HL-60 (cell line): Measurements from ENCODE around the gene SENP5.

Experiments used
- DNase-seq, 2 experiments: peaks; one replicate each; pipeline ENCODE4 v3.0.0-alpha.2; 2010 to 2020; ENCODE audit warnings: low read depth in 1 of 2, low spot score in 1 of 2
- H3K27ac ChIP-seq: fragments of 250-450 bp; sonication (Bioruptor Pico); replicated peaks from 2 replicates; pipeline ENCODE4 v1.5.1; 2020; ENCODE audit warnings: mild to moderate bottlenecking, moderate library complexity
- H3K27me3 ChIP-seq: fragments of 250-450 bp; sonication (Bioruptor Pico); 2 replicates; pipeline ENCODE4 v1.5.1; 2021; ENCODE audit warnings: mild to moderate bottlenecking, moderate library complexity; ENCODE audit not compliant: insufficient read depth, poor library complexity, severe bottlenecking
- H3K4me3 ChIP-seq: replicated peaks from 2 replicates; pipeline ENCODE4 v1.5.1; 2011; ENCODE audit warnings: mild to moderate bottlenecking, control low read depth, low read length; ENCODE audit not compliant: insufficient read depth
- GABPA ChIP-seq: IDR thresholded peaks from 2 replicates; pipeline ENCODE4 v1.6.1; 2012; ENCODE audit warnings: low read depth
- POLR2AphosphoS5 ChIP-seq: IDR thresholded peaks from 2 replicates; pipeline ENCODE4 v1.6.1; 2012; ENCODE audit warnings: low read depth
- SPI1 ChIP-seq: IDR thresholded peaks from 2 replicates; pipeline ENCODE4 v1.6.1; 2012; ENCODE audit warnings: low read depth, mild to moderate bottlenecking, borderline replicate concordance
- TF ChIP-seq, protein P1 (sequence below): IDR thresholded peaks from one replicate; pipeline ENCODE4 v1.5.1; 2011; ENCODE audit warnings: low read length, control low read depth, inconsistent platforms; ENCODE audit not compliant: insufficient read depth
- TF ChIP-seq, protein P2 (sequence below): IDR thresholded peaks from 2 replicates; pipeline ENCODE4 v1.6.1; 2012; ENCODE audit warnings: low read depth; ENCODE audit not compliant: insufficient replicate concordance

Gene SENP5

DNA sequence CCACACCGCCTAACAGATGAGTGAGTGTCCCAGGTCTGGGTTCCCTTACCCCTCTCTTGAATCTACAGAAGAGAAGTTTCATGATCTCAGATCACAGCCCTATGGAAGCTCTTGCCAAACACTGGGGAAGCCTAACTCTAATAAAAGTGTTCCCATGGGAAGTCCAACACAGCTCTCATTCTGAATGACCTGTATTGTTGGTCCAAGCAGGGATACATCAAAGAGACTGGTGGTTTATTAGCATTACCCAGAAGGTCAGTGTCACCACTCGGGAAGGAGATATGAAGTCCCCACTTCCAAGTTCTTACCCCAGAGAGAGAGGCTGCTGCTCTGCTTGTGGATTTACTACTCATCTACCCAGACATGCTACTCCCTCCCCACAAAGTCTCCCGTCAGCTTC, 83.7 kb downstream of the SENP5 start:
- no peak for DNase-seq
- TF ChIP-seq, protein P1, sequence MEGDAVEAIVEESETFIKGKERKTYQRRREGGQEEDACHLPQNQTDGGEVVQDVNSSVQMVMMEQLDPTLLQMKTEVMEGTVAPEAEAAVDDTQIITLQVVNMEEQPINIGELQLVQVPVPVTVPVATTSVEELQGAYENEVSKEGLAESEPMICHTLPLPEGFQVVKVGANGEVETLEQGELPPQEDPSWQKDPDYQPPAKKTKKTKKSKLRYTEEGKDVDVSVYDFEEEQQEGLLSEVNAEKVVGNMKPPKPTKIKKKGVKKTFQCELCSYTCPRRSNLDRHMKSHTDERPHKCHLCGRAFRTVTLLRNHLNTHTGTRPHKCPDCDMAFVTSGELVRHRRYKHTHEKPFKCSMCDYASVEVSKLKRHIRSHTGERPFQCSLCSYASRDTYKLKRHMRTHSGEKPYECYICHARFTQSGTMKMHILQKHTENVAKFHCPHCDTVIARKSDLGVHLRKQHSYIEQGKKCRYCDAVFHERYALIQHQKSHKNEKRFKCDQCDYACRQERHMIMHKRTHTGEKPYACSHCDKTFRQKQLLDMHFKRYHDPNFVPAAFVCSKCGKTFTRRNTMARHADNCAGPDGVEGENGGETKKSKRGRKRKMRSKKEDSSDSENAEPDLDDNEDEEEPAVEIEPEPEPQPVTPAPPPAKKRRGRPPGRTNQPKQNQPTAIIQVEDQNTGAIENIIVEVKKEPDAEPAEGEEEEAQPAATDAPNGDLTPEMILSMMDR = no peak
- no peak for TF ChIP-seq POLR2AphosphoS5
- TF ChIP-seq, protein P2, sequence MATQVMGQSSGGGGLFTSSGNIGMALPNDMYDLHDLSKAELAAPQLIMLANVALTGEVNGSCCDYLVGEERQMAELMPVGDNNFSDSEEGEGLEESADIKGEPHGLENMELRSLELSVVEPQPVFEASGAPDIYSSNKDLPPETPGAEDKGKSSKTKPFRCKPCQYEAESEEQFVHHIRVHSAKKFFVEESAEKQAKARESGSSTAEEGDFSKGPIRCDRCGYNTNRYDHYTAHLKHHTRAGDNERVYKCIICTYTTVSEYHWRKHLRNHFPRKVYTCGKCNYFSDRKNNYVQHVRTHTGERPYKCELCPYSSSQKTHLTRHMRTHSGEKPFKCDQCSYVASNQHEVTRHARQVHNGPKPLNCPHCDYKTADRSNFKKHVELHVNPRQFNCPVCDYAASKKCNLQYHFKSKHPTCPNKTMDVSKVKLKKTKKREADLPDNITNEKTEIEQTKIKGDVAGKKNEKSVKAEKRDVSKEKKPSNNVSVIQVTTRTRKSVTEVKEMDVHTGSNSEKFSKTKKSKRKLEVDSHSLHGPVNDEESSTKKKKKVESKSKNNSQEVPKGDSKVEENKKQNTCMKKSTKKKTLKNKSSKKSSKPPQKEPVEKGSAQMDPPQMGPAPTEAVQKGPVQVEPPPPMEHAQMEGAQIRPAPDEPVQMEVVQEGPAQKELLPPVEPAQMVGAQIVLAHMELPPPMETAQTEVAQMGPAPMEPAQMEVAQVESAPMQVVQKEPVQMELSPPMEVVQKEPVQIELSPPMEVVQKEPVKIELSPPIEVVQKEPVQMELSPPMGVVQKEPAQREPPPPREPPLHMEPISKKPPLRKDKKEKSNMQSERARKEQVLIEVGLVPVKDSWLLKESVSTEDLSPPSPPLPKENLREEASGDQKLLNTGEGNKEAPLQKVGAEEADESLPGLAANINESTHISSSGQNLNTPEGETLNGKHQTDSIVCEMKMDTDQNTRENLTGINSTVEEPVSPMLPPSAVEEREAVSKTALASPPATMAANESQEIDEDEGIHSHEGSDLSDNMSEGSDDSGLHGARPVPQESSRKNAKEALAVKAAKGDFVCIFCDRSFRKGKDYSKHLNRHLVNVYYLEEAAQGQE = no peak
- no peak for TF ChIP-seq SPI1
- no peak for TF ChIP-seq GABPA
- no peak overlapping the region for H3K27ac ChIP-seq

DNA sequence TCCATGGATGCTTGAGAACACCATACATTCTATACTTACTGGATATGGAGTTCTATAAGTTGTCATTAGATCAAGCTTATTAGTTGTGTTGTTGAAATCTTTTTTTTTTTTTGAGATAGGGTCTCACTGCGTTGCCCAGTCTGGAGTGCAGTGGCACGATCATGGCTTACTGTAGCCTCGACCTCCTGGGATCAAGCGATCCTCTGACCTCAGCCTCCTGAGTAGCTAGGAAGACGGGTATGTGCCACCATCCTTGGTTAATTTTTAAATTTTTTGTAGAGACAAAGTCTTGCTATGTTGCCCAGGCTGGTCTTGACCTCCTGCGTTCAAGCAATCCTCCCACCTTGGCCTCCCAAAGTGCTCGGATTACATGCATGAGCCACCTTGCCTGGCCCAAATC, 87.1 kb downstream of the SENP5 start:
- no peaks in the 10 kb centered on the region for H3K27me3 ChIP-seq
- DNase-seq = no peak
- H3K27ac ChIP-seq = no peak overlapping the region
- TF ChIP-seq, protein P1 = no peak
- TF ChIP-seq, protein P2 = no peak
- no peak for TF ChIP-seq SPI1
- no peak for TF ChIP-seq GABPA
- no peak for TF ChIP-seq POLR2AphosphoS5
- no peak overlapping the region for H3K4me3 ChIP-seq

More for the DNA sequence above, 83.7 kb downstream of the SENP5 start:
- H3K4me3 ChIP-seq = no peak overlapping the region
- H3K27me3 ChIP-seq = no peaks in the 10 kb centered on the region

DNA sequence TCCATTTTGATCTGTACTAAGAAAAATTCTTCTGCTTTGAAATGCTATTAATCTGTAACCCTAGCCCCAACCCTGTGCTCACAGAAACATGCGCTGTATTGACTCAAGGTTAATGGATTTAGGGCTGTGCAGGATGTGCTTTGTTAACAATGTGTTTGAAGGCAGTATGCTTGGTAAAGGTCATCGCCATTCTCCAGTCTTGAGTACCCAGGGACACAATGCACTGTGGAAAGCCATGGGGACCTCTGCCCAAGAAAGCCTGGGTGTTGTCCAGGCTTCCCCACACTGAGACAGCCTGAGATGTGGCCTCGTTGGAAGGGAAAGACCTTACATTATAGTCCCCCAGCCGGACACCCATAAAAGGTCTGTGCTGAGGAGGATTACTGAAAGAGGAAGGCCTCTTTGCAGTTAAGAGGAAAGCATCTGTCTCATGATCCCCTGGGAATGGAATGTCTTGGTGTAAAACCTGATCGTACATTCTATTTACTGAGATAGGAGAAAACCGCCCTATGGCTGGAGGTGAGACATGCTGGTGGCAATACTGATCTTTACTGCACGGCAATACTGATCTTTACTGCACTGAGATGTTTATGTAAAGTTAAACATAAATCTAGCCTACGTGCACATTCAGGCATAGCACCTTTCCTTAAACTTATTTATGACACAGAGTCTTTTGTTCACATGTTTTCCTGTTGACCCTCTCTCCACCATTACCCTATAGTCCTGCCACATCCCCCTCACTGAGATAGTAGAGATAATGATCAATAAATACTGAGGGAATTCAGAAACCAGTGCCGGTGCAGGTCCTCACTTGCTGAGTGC, 94.6 kb downstream of the SENP5 start:
- DNase-seq = no peak
- no peak overlapping the region for H3K27ac ChIP-seq
- H3K27me3 ChIP-seq = no peaks in the 10 kb centered on the region
- TF ChIP-seq, protein P2 = no peak
- no peak for TF ChIP-seq GABPA
- TF ChIP-seq, protein P1 = no peak
- TF ChIP-seq SPI1 = no peak
- TF ChIP-seq POLR2AphosphoS5 = no peak
- no peak overlapping the region for H3K4me3 ChIP-seq
